GM23338 (cell line): ENCODE measurements around the gene TUFT1. TPM values are rescaled to one million over a fixed set of nuclear protein-coding genes. Genes with fewer than 3 reads are reported as not detected.

Source experiments
- ATAC-seq: fragments of 200-7000 bp; cut with Tn5 transposase; 3 replicates; pipeline ENCODE4 v1.9.1; 2020
- DNase-seq: peaks from one replicate; pipeline ENCODE4 v3.0.0-alpha.2; 2015; ENCODE audit warnings: low spot score
- H2AFZ ChIP-seq: fragments of 200-600 bp; sonication (generic); 2 replicates; pipeline ENCODE4 v1.8.0; 2016; ENCODE audit warnings: antibody characterized with exemption, mild to moderate bottlenecking, moderate library complexity
- H3F3A ChIP-seq: fragments of 200-600 bp; sonication (generic); replicated peaks from 2 replicates; pipeline ENCODE4 v1.8.0; 2017; ENCODE audit warnings: antibody characterized with exemption, mixed run types, low read depth
- H3K27ac ChIP-seq: fragments of 200-600 bp; sonication (generic); 2 replicates; pipeline ENCODE4 v1.6.1; 2016; ENCODE audit warnings: low read depth
- H3K27me3 ChIP-seq: fragments of 200-600 bp; sonication (generic); 2 replicates; pipeline ENCODE4 v1.8.0; 2016; ENCODE audit warnings: mild to moderate bottlenecking, mixed run types, moderate library complexity; ENCODE audit not compliant: insufficient read depth
- H3K36me3 ChIP-seq: fragments of 200-600 bp; sonication (generic); 2 replicates; pipeline ENCODE4 v1.8.0; 2016; ENCODE audit warnings: mild to moderate bottlenecking; ENCODE audit not compliant: insufficient read depth
- H3K4me1 ChIP-seq: fragments of 200-600 bp; sonication (generic); 2 replicates; pipeline ENCODE4 v1.8.0; 2016; ENCODE audit warnings: mild to moderate bottlenecking, moderate library complexity; ENCODE audit not compliant: insufficient read depth
- H3K4me2 ChIP-seq: fragments of 200-600 bp; sonication (generic); 2 replicates; pipeline ENCODE4 v1.7.1; 2017; ENCODE audit warnings: mixed run types
- H3K4me3 ChIP-seq: fragments of 200-600 bp; sonication (generic); 2 replicates; pipeline ENCODE4 v1.6.1; 2016; ENCODE audit warnings: mixed run types
- H3K79me2 ChIP-seq: fragments of 200-600 bp; sonication (generic); replicated peaks from 2 replicates; pipeline ENCODE4 v1.8.0; 2017; ENCODE audit warnings: mild to moderate bottlenecking; ENCODE audit not compliant: insufficient read depth
- H3K9me2 ChIP-seq: fragments of 200-600 bp; sonication (generic); 2 replicates; pipeline ENCODE4 v1.8.0; 2017; ENCODE audit not compliant: insufficient read depth
- H4K20me1 ChIP-seq: fragments of 200-600 bp; sonication (generic); replicated peaks from 2 replicates; pipeline ENCODE4 v1.8.0; 2017; ENCODE audit warnings: mild to moderate bottlenecking; ENCODE audit not compliant: insufficient read depth
- H3K27ac Mint-ChIP-seq: 2 replicates; pipeline ENCODE4 v1.8.0; 2020; ENCODE audit warnings: inconsistent platforms, mild to moderate bottlenecking, moderate library complexity, mixed read lengths
- H3K27me3 Mint-ChIP-seq: 3 replicates; pipeline ENCODE4 v1.8.0; 2022; ENCODE audit warnings: low read depth, mild to moderate bottlenecking, moderate library complexity, mixed read lengths, inconsistent platforms; ENCODE audit not compliant: insufficient read depth, poor library complexity
- H3K36me3 Mint-ChIP-seq: 3 replicates; pipeline ENCODE4 v1.8.0; 2021; ENCODE audit warnings: low read depth, mild to moderate bottlenecking, inconsistent platforms, moderate library complexity, mixed read lengths
- H3K4me1 Mint-ChIP-seq: 3 replicates; pipeline ENCODE4 v1.8.0; 2020; ENCODE audit warnings: mild to moderate bottlenecking, inconsistent platforms, mixed read lengths
- H3K4me3 Mint-ChIP-seq: 3 replicates; pipeline ENCODE4 v1.8.0; 2021; ENCODE audit warnings: moderate library complexity, mild to moderate bottlenecking, inconsistent platforms, mixed read lengths
- H3K9me3 Mint-ChIP-seq: 3 replicates; pipeline ENCODE4 v1.8.0; 2020; ENCODE audit warnings: moderate library complexity, mild to moderate bottlenecking, inconsistent platforms, mixed read lengths
- CREB1 ChIP-seq: fragments of 250-450 bp; sonication (Bioruptor Pico); IDR thresholded peaks from 2 replicates; pipeline ENCODE4 v1.5.0; 2020; ENCODE audit warnings: low read depth, mild to moderate bottlenecking, moderate library complexity
- CTCF ChIP-seq, 2 experiments: fragments of 200-600 bp in 1 of 2; sonication (generic) in 1 of 2; conservative IDR thresholded peaks; 2 replicates each; pipeline versions ENCODE4 v1.5.1 to v1.6.1; 2016 to 2017; ENCODE audit warnings: antibody characterized with exemption in 2 of 2, low read depth in 2 of 2, mild to moderate bottlenecking in 2 of 2, moderate library complexity in 1 of 2
- ETS1 ChIP-seq: IDR thresholded peaks from 2 replicates; pipeline ENCODE4 v1.6.1; 2016; ENCODE audit warnings: antibody characterized with exemption
- EZH2 ChIP-seq: fragments of 200-600 bp; sonication (generic); IDR thresholded peaks from one replicate; pipeline ENCODE4 v1.8.0; 2017; ENCODE audit warnings: antibody characterized with exemption, mild to moderate bottlenecking, low read depth; ENCODE audit not compliant: unreplicated experiment
- EZH2phosphoT487 ChIP-seq: fragments of 200-600 bp; sonication (generic); IDR thresholded peaks from one replicate; pipeline ENCODE4 v1.8.1; 2018; ENCODE audit warnings: antibody characterized with exemption; ENCODE audit not compliant: unreplicated experiment
- JUNB ChIP-seq: IDR thresholded peaks from one replicate; pipeline ENCODE4 v1.6.1; 2016; ENCODE audit warnings: antibody characterized with exemption; ENCODE audit not compliant: unreplicated experiment
- NANOG ChIP-seq: IDR thresholded peaks from 2 replicates; pipeline ENCODE4 v1.6.1; 2016; ENCODE audit warnings: antibody characterized with exemption, borderline replicate concordance
- POLR2AphosphoS5 ChIP-seq: IDR thresholded peaks from 2 replicates; pipeline ENCODE4 v1.6.1; 2016; ENCODE audit warnings: antibody characterized with exemption, low read depth
- REST ChIP-seq: IDR thresholded peaks from one replicate; pipeline ENCODE4 v1.6.1; 2018; ENCODE audit warnings: antibody characterized with exemption; ENCODE audit not compliant: unreplicated experiment
- STAT1 ChIP-seq: IDR thresholded peaks from one replicate; pipeline ENCODE4 v1.6.1; 2016; ENCODE audit warnings: antibody characterized with exemption; ENCODE audit not compliant: unreplicated experiment
- ZNF114 ChIP-seq: fragments of 250-450 bp; sonication (Bioruptor Pico); IDR thresholded peaks from 2 replicates; pipeline ENCODE4 v1.5.0; 2020; ENCODE audit warnings: mild to moderate bottlenecking, moderate library complexity
- ZNF331 ChIP-seq: fragments of 250-450 bp; sonication (Bioruptor Pico); IDR thresholded peaks from 2 replicates; pipeline ENCODE4 v1.5.0; 2020; ENCODE audit warnings: low read depth, mild to moderate bottlenecking, moderate library complexity
- ZNF462 ChIP-seq: fragments of 250-450 bp; sonication (Bioruptor Pico); IDR thresholded peaks from 2 replicates; pipeline ENCODE4 v1.5.0; 2020; ENCODE audit warnings: mild to moderate bottlenecking, moderate library complexity
- polyA plus RNA-seq: library from polyadenylated mRNA; unstranded; fragments of >200 nt; fragmentation: Nextera tagmentation; extraction: Ambion mirVana; gene quantifications from 2 replicates; pipeline ENCODE4 v1.2.1, GENCODE V29; 2016
- total RNA-seq: library from RNA; depleted of rRNA; stranded (reverse); fragments of >200 nt; shearing (Covaris generic); gene quantifications from 2 replicates; pipeline ENCODE4 v1.2.3, GENCODE V29; 2014

The TUFT1 gene
- total and polyA plus RNA-seq, 2 experiments from 2014 or later = 6.0 to 11.9 TPM

GRCh38 chr1:151562661-151563060 is 22.6 kb downstream of the TUFT1 start:
- Histone ChIP-seq H4K20me1 (peaks cover 10% of the 10 kb centered on the region), H3K4me3 (no peak overlapping the region), H3K27ac (no peak overlapping the region), H2AFZ (no peak overlapping the region), H3K9me2 (no peaks in the 10 kb centered on the region), H3K36me3 (peaks cover 9% of the 10 kb centered on the region; the same call in 1 of the 2 replicates), H3F3A (no peaks in the 10 kb centered on the region), H3K4me1 (peaks cover 5% of the 10 kb centered on the region; the same call in 1 of the 2 replicates), H3K79me2 (no peaks in the 10 kb centered on the region; the same call in none of the 2 replicates), H3K4me2 (no peak overlapping the region), H3K27me3 (no peaks in the 10 kb centered on the region)
- Mint-ChIP-seq H3K9me3 (no peaks in the 10 kb centered on the region), H3K27ac (no peak overlapping the region), H3K4me1 (peaks cover 9% of the 10 kb centered on the region), H3K4me3 (no peak overlapping the region), H3K36me3 (no peaks in the 10 kb centered on the region), H3K27me3 (no peaks in the 10 kb centered on the region)
- no peak for TF ChIP-seq NANOG
- TF ChIP-seq STAT1 = no peak
- TF ChIP-seq EZH2 = no peak
- no peak for TF ChIP-seq ETS1
- TF ChIP-seq CTCF (conservative IDR thresholded peaks at IDR 0.05; ENCODE audit: low read depth in 2 of 2) = no peak
- no peak for TF ChIP-seq JUNB
- TF ChIP-seq ZNF114 = no peak
- TF ChIP-seq POLR2AphosphoS5 = no peak
- no peak for TF ChIP-seq EZH2phosphoT487
- TF ChIP-seq REST = no peak
- TF ChIP-seq CREB1 (CRISPR knock-in tag) = no peak
- TF ChIP-seq ZNF331 (CRISPR knock-in tag) = no peak
- TF ChIP-seq ZNF462 (CRISPR knock-in tag) = no peak
- ATAC-seq (no peak), DNase-seq (no peak)
